Neuronal stem cell (in vitro differentiated cells): ENCODE measurements around the gene CAMTA1.
"Not testable (repeated sequence)": the region's sequence is repeated elsewhere in the genome, so short reads cannot be mapped to it uniquely, and the experiment has no call there.

Experiments
- DNase-seq: peaks from one replicate; pipeline ENCODE4 v3.0.0-alpha.2; 2013; ENCODE audit warnings: low spot score
- H2AFZ ChIP-seq: one replicate; pipeline ENCODE4 v1.6.1; 2013; ENCODE audit warnings: mild to moderate bottlenecking, low read length, inconsistent platforms
- H2AK5ac ChIP-seq: 2 replicates; pipeline ENCODE4 v1.6.1; 2013; ENCODE audit warnings: low read depth, mild to moderate bottlenecking, inconsistent platforms, low read length, moderate library complexity, mixed read lengths
- H2BK120ac ChIP-seq: 2 replicates; pipeline ENCODE4 v1.6.1; 2013; ENCODE audit warnings: low read depth, mild to moderate bottlenecking, inconsistent platforms, low read length, moderate library complexity, mixed read lengths
- H2BK12ac ChIP-seq: one replicate; pipeline ENCODE4 v1.6.1; 2013; ENCODE audit warnings: low read length, inconsistent platforms
- H2BK15ac ChIP-seq: 2 replicates; pipeline ENCODE4 v1.6.1; 2013; ENCODE audit warnings: mild to moderate bottlenecking, low read length, inconsistent platforms, mixed read lengths
- H2BK5ac ChIP-seq: one replicate; pipeline ENCODE4 v1.6.1; 2013; ENCODE audit warnings: inconsistent platforms, mild to moderate bottlenecking, low read length, moderate library complexity
- H3K14ac ChIP-seq: one replicate; pipeline ENCODE4 v1.6.1; 2013; ENCODE audit warnings: low read length, inconsistent platforms
- H3K18ac ChIP-seq: 2 replicates; pipeline ENCODE4 v1.6.1; 2013; ENCODE audit warnings: low read length, inconsistent platforms
- H3K23ac ChIP-seq: 2 replicates; pipeline ENCODE4 v1.6.1; 2013; ENCODE audit warnings: low read depth, mild to moderate bottlenecking, mixed read lengths, low read length, inconsistent platforms; ENCODE audit not compliant: poor library complexity
- H3K27ac ChIP-seq: replicated peaks from 3 replicates; pipeline ENCODE4 v1.5.1; 2013; ENCODE audit warnings: low read length, inconsistent platforms
- H3K27me3 ChIP-seq, 3 experiments: 2 replicates each; pipeline ENCODE4 v1.6.1; 2013; ENCODE audit warnings: low read length in 3 of 3, mild to moderate bottlenecking in 2 of 3, inconsistent platforms in 1 of 3, low read depth in 1 of 3, mixed read lengths in 1 of 3, moderate library complexity in 1 of 3; ENCODE audit not compliant: control insufficient read depth in 3 of 3, insufficient read depth in 3 of 3
- H3K36me3 ChIP-seq, 2 donors: replicated peaks in 1 of 2; 2 replicates each; pipeline ENCODE4 v1.6.1; 2013; ENCODE audit warnings: low read length in 2 of 2; ENCODE audit not compliant: control insufficient read depth in 2 of 2, insufficient read depth in 2 of 2
- H3K4ac ChIP-seq: 2 replicates; pipeline ENCODE4 v1.6.1; 2013; ENCODE audit warnings: inconsistent platforms, mild to moderate bottlenecking, low read length, moderate library complexity
- H3K4me1 ChIP-seq, 2 donors: 1 replicate in 1 of 2; 2 replicates in 1 of 2; pipeline ENCODE4 v1.6.1; 2013; ENCODE audit warnings: low read length in 2 of 2, low read depth in 1 of 2; ENCODE audit not compliant: control insufficient read depth in 2 of 2, insufficient read depth in 1 of 2
- H3K4me2 ChIP-seq: one replicate; pipeline ENCODE4 v1.6.1; 2013; ENCODE audit warnings: mild to moderate bottlenecking, low read length, inconsistent platforms; ENCODE audit not compliant: insufficient read depth, poor library complexity, severe bottlenecking
- H3K4me3 ChIP-seq, 2 donors: 2 replicates each; pipeline ENCODE4 v1.5.1; 2013; ENCODE audit warnings: low read length in 2 of 2, mild to moderate bottlenecking in 2 of 2, inconsistent platforms in 1 of 2, moderate library complexity in 1 of 2
- H3K79me1 ChIP-seq: one replicate; pipeline ENCODE4 v1.6.1; 2013; ENCODE audit warnings: low read depth, mild to moderate bottlenecking, inconsistent platforms, low read length, moderate library complexity
- H3K9ac ChIP-seq: one replicate; pipeline ENCODE4 v1.6.1; 2013; ENCODE audit warnings: mild to moderate bottlenecking, low read depth, low read length, inconsistent platforms; ENCODE audit not compliant: poor library complexity
- H3K9me3 ChIP-seq, 2 donors: replicated peaks in 1 of 2; 2 replicates each; pipeline versions ENCODE3 to v1.6.1; 2013; ENCODE audit warnings: low read length in 2 of 2, mild to moderate bottlenecking in 2 of 2, inconsistent platforms in 1 of 2, low read depth in 1 of 2, mixed read lengths in 1 of 2, moderate library complexity in 1 of 2; ENCODE audit not compliant: control insufficient read depth in 2 of 2, insufficient read depth in 1 of 2
- H4K8ac ChIP-seq: one replicate; pipeline ENCODE4 v1.6.1; 2013; ENCODE audit warnings: low read depth, mild to moderate bottlenecking, inconsistent platforms, low read length, moderate library complexity
- H4K91ac ChIP-seq: one replicate; pipeline ENCODE4 v1.6.1; 2013; ENCODE audit warnings: low read length, low read depth, mild to moderate bottlenecking, inconsistent platforms; ENCODE audit not compliant: poor library complexity
- WGBS, 2 donors: extraction: QIAGEN DNeasy Blood & Tissue Kit; methylation state at CpG; one replicate each; pipeline ENCODE4 v1.1.7; 2013; ENCODE audit warnings: missing lambda C conversion rate in 2 of 2, mixed read lengths in 1 of 2; ENCODE audit not compliant: insufficient read length in 2 of 2, insufficient replicate concordance in 1 of 2; ENCODE audit errors: extremely low coverage in 2 of 2; 5-methylcytosine and 5-hydroxymethylcytosine counted together

CAMTA1 gene

GRCh38 chr1:6827079-6827478, 41.8 kb downstream of the CAMTA1 start:
- H2BK5ac ChIP-seq: no peak overlapping the region
- no peaks in the 10 kb centered on the region for H3K4me1 ChIP-seq
- H4K91ac ChIP-seq: no peak overlapping the region
- H2AFZ ChIP-seq: no peak overlapping the region
- no peak overlapping the region for H3K4ac ChIP-seq
- H3K4me3 ChIP-seq: no peak overlapping the region
- DNase-seq: no peak
- H3K9ac ChIP-seq: no peak overlapping the region
- H2AK5ac ChIP-seq: no peak overlapping the region
- H3K27ac ChIP-seq: no peak overlapping the region
- no peak overlapping the region for H3K4me2 ChIP-seq
- no peak overlapping the region for H4K8ac ChIP-seq
- no peak overlapping the region for H3K23ac ChIP-seq
- no peak overlapping the region for H3K14ac ChIP-seq
- no peaks in the 10 kb centered on the region for H3K79me1 ChIP-seq
- H2BK12ac ChIP-seq: no peak overlapping the region
- H3K27me3 ChIP-seq: no peaks in the 10 kb centered on the region
- no CpG with 5 or more reads among the region's 3 CpGs for WGBS, 2 donors
- H3K18ac ChIP-seq: no peak overlapping the region
- peaks cover 0 to 4% of the 10 kb centered on the region in 2 donors for H3K9me3 ChIP-seq
- H3K36me3 ChIP-seq: peaks cover 2 to 26% of the 10 kb centered on the region in 2 donors
- H2BK15ac ChIP-seq: no peak overlapping the region
- no peak overlapping the region for H2BK120ac ChIP-seq

GRCh38 chr1:6827630-6828165, 42.4 kb downstream of the CAMTA1 start:
- H3K4me3 ChIP-seq: no peak overlapping the region
- no peak overlapping the region for H2AK5ac ChIP-seq
- H2AFZ ChIP-seq: no peak overlapping the region
- no CpG with 5 or more reads among the region's 10 CpGs for WGBS, 2 donors
- H3K79me1 ChIP-seq: no peaks in the 10 kb centered on the region
- H3K27ac ChIP-seq: no peak overlapping the region
- H3K14ac ChIP-seq: no peak overlapping the region
- peaks cover 0 to 4% of the 10 kb centered on the region in 2 donors for H3K9me3 ChIP-seq
- no peak overlapping the region for H2BK5ac ChIP-seq
- DNase-seq: no peak
- no peak overlapping the region for H2BK120ac ChIP-seq
- no peaks in the 10 kb centered on the region for H3K27me3 ChIP-seq
- H4K8ac ChIP-seq: no peak overlapping the region
- peaks cover 2 to 26% of the 10 kb centered on the region in 2 donors for H3K36me3 ChIP-seq
- no peak overlapping the region for H3K23ac ChIP-seq
- no peak overlapping the region for H3K4me2 ChIP-seq
- no peak overlapping the region for H4K91ac ChIP-seq
- no peak overlapping the region for H2BK15ac ChIP-seq
- H3K9ac ChIP-seq: no peak overlapping the region
- H2BK12ac ChIP-seq: no peak overlapping the region
- H3K18ac ChIP-seq: no peak overlapping the region
- no peak overlapping the region for H3K4ac ChIP-seq
- no peaks in the 10 kb centered on the region for H3K4me1 ChIP-seq

GRCh38 chr1:6831366-6831765, 46.1 kb downstream of the CAMTA1 start:
- H3K36me3 ChIP-seq: peaks cover 2 to 20% of the 10 kb centered on the region in 2 donors

GRCh38 chr1:6832006-6832405, 46.8 kb downstream of the CAMTA1 start:
- H3K9me3 ChIP-seq, H4K8ac ChIP-seq, H2BK12ac ChIP-seq, H4K91ac ChIP-seq, H3K9ac ChIP-seq, H3K4ac ChIP-seq, H3K14ac ChIP-seq, H3K4me2 ChIP-seq, H3K23ac ChIP-seq, H2BK120ac ChIP-seq, H2BK15ac ChIP-seq, H2BK5ac ChIP-seq, H2AK5ac ChIP-seq, H3K4me1 ChIP-seq, H3K27me3 ChIP-seq, DNase-seq, H3K27ac ChIP-seq, H3K18ac ChIP-seq, H3K4me3 ChIP-seq, H3K79me1 ChIP-seq, H2AFZ ChIP-seq: not testable (repeated sequence)
- H3K36me3 ChIP-seq: peaks cover 4 to 18% of the 10 kb centered on the region in 2 donors
- WGBS, 2 donors: no CpG with 5 or more reads among the region's 2 CpGs

More at GRCh38 chr1:6831366-6831765, 46.1 kb downstream of the CAMTA1 start:
- Histone ChIP-seq H3K79me1 (no peaks in the 10 kb centered on the region), H2BK5ac (no peak overlapping the region), H2AK5ac (no peak overlapping the region), H3K4me3 (no peak overlapping the region), H4K91ac (no peak overlapping the region), H2BK12ac (no peak overlapping the region), H4K8ac (no peak overlapping the region), H3K27ac (no peak overlapping the region), H3K4me2 (no peak overlapping the region), H3K27me3 (no peaks in the 10 kb centered on the region), H3K9ac (no peak overlapping the region), H2AFZ (no peak overlapping the region), H2BK15ac (no peak overlapping the region), H3K18ac (no peak overlapping the region), H3K9me3 (peaks cover 0 to 4% of the 10 kb centered on the region in 2 donors), H2BK120ac (no peak overlapping the region), H3K14ac (no peak overlapping the region), H3K4me1 (no peaks in the 10 kb centered on the region), H3K23ac (no peak overlapping the region), H3K4ac (no peak overlapping the region)
- no CpG with 5 or more reads among the region's 1 CpG for WGBS, 2 donors
- no peak for DNase-seq
